H9 (cell line): ENCODE data around the gene TNFRSF4. TPM values are rescaled to one million over a fixed set of nuclear protein-coding genes. Genes with fewer than 3 reads are reported as not detected.
"Not testable (repeated sequence)": the region's sequence is repeated elsewhere in the genome, so short reads cannot be mapped to it uniquely, and the experiment has no call there.

Experiments
- DNase-seq: peaks from one replicate; pipeline ENCODE4 v3.0.0-alpha.2; 2017
- H2AFZ ChIP-seq: one replicate; pipeline ENCODE4 v1.6.1; 2013; ENCODE audit warnings: mild to moderate bottlenecking, low read length, control low read depth, moderate library complexity
- H2AK5ac ChIP-seq: 2 replicates; pipeline ENCODE4 v1.6.1; 2013; ENCODE audit warnings: low read length, control low read depth, mixed read lengths; ENCODE audit not compliant: insufficient read length
- H2BK120ac ChIP-seq: one replicate; pipeline ENCODE4 v1.6.1; 2013; ENCODE audit warnings: low read depth, mild to moderate bottlenecking, low read length, control low read depth, inconsistent platforms; ENCODE audit not compliant: poor library complexity, severe bottlenecking
- H2BK12ac ChIP-seq: 2 replicates; pipeline ENCODE4 v1.6.1; 2013; ENCODE audit warnings: low read length, control low read depth, mixed read lengths, low read depth; ENCODE audit not compliant: insufficient read length
- H2BK15ac ChIP-seq: 2 replicates; pipeline ENCODE4 v1.6.1; 2013; ENCODE audit warnings: low read depth, low read length, control low read depth
- H2BK20ac ChIP-seq: one replicate; pipeline ENCODE4 v1.6.1; 2013; ENCODE audit warnings: low read depth, mild to moderate bottlenecking, low read length, control low read depth, inconsistent platforms; ENCODE audit not compliant: poor library complexity, severe bottlenecking
- H2BK5ac ChIP-seq: 2 replicates; pipeline ENCODE4 v1.6.1; 2013; ENCODE audit warnings: low read length, control low read depth, mixed read lengths; ENCODE audit not compliant: insufficient read length
- H3K14ac ChIP-seq: 2 replicates; pipeline ENCODE4 v1.6.1; 2013; ENCODE audit warnings: low read length, control low read depth; ENCODE audit not compliant: insufficient read depth
- H3K18ac ChIP-seq: 2 replicates; pipeline ENCODE4 v1.6.1; 2013; ENCODE audit warnings: low read depth, mild to moderate bottlenecking, mixed read lengths, low read length, control low read depth; ENCODE audit not compliant: insufficient read length
- H3K23ac ChIP-seq: 2 replicates; pipeline ENCODE4 v1.6.1; 2013; ENCODE audit warnings: low read length, control low read depth, mixed read lengths, low read depth; ENCODE audit not compliant: insufficient read length
- H3K23me2 ChIP-seq: 2 replicates; pipeline ENCODE4 v1.6.1; 2013; ENCODE audit warnings: low read depth, mild to moderate bottlenecking, mixed read lengths, low read length, control low read depth; ENCODE audit not compliant: insufficient read length, poor library complexity, severe bottlenecking
- H3K27ac ChIP-seq: 2 replicates; pipeline ENCODE4 v1.5.1; 2013; ENCODE audit warnings: low read length, control low read depth, mixed read lengths, low read depth; ENCODE audit not compliant: insufficient read length
- H3K27me3 ChIP-seq: 2 replicates; pipeline ENCODE4 v1.6.1; 2013; ENCODE audit warnings: low read length, control low read depth, inconsistent platforms; ENCODE audit not compliant: insufficient read depth
- H3K4ac ChIP-seq: 2 replicates; pipeline ENCODE4 v1.6.1; 2013; ENCODE audit warnings: low read depth, mild to moderate bottlenecking, control low read depth, inconsistent platforms, low read length, moderate library complexity
- H3K4me1 ChIP-seq: 2 replicates; pipeline ENCODE4 v1.6.1; 2013; ENCODE audit warnings: low read length, control low read depth, inconsistent platforms; ENCODE audit not compliant: insufficient read depth
- H3K4me2 ChIP-seq: 2 replicates; pipeline ENCODE4 v1.6.1; 2013; ENCODE audit warnings: low read length, control low read depth, mixed read lengths; ENCODE audit not compliant: insufficient read length, insufficient read depth
- H3K56ac ChIP-seq: 2 replicates; pipeline ENCODE4 v1.6.1; 2013; ENCODE audit warnings: low read depth, mild to moderate bottlenecking, mixed read lengths, low read length, control low read depth; ENCODE audit not compliant: insufficient read length
- H3K79me1 ChIP-seq: 2 replicates; pipeline ENCODE4 v1.6.1; 2013; ENCODE audit warnings: low read depth, mild to moderate bottlenecking, moderate library complexity, low read length, control low read depth, inconsistent platforms; ENCODE audit not compliant: insufficient read depth, poor library complexity, severe bottlenecking
- H3K79me2 ChIP-seq: 2 replicates; pipeline ENCODE4 v1.6.1; 2013; ENCODE audit warnings: low read length, control low read depth, inconsistent platforms; ENCODE audit not compliant: insufficient read depth
- H3K9ac ChIP-seq: 2 replicates; pipeline ENCODE4 v1.6.1; 2013; ENCODE audit warnings: low read length, control low read depth, mixed read lengths; ENCODE audit not compliant: insufficient read length; ENCODE audit errors: extremely low read depth
- H3K9me3 ChIP-seq: one replicate; pipeline ENCODE4 v1.6.1; 2013; ENCODE audit warnings: low read depth, low read length, inconsistent platforms; ENCODE audit not compliant: control insufficient read depth
- H3T11ph ChIP-seq: one replicate; pipeline ENCODE4 v1.6.1; 2013; ENCODE audit warnings: mild to moderate bottlenecking, low read length, control low read depth, inconsistent platforms
- H4K20me1 ChIP-seq: one replicate; pipeline ENCODE4 v1.6.1; 2013; ENCODE audit not compliant: control insufficient read depth, insufficient read length, insufficient read depth
- H4K5ac ChIP-seq: 2 replicates; pipeline ENCODE4 v1.6.1; 2013; ENCODE audit warnings: low read depth, mild to moderate bottlenecking, mixed read lengths, low read length, control low read depth; ENCODE audit not compliant: insufficient read length
- H4K8ac ChIP-seq: replicated peaks from 2 replicates; pipeline ENCODE4 v1.6.1; 2013; ENCODE audit warnings: low read length, control low read depth, mixed read lengths, low read depth; ENCODE audit not compliant: insufficient read length
- H4K91ac ChIP-seq: 2 replicates; pipeline ENCODE4 v1.6.1; 2013; ENCODE audit warnings: low read depth, mild to moderate bottlenecking, moderate library complexity, mixed read lengths, low read length, control low read depth; ENCODE audit not compliant: insufficient read length
- H3K27ac Mint-ChIP-seq, 3 experiments: 2 replicates in 2 of 3; 3 replicates in 1 of 3; pipeline ENCODE4 v1.8.0; 2020 to 2021; ENCODE audit warnings: mixed read lengths in 3 of 3, mild to moderate bottlenecking in 1 of 3, moderate library complexity in 1 of 3
- H3K27me3 Mint-ChIP-seq: 2 replicates; pipeline ENCODE4 v1.8.0; 2021; ENCODE audit warnings: low read depth, mild to moderate bottlenecking, moderate library complexity, mixed read lengths
- H3K36me3 Mint-ChIP-seq, 3 experiments: 2 replicates in 2 of 3; 3 replicates in 1 of 3; pipeline ENCODE4 v1.8.0; 2020 to 2021; ENCODE audit warnings: low read depth in 3 of 3, mixed read lengths in 3 of 3; ENCODE audit not compliant: insufficient read depth in 1 of 3
- H3K4me1 Mint-ChIP-seq, 2 experiments: 2 replicates each; pipeline ENCODE4 v1.8.0; 2020; ENCODE audit warnings: mixed read lengths in 2 of 2
- H3K4me3 Mint-ChIP-seq, 2 experiments: 2 replicates in 1 of 2; 3 replicates in 1 of 2; pipeline ENCODE4 v1.8.0; 2020 to 2021; ENCODE audit warnings: mild to moderate bottlenecking in 2 of 2, mixed read lengths in 2 of 2, moderate library complexity in 1 of 2
- H3K9me3 Mint-ChIP-seq, 2 experiments: 2 replicates in 1 of 2; 3 replicates in 1 of 2; pipeline ENCODE4 v1.8.0; 2020; ENCODE audit warnings: mild to moderate bottlenecking in 2 of 2, mixed read lengths in 2 of 2, moderate library complexity in 1 of 2
- CTCF ChIP-seq: fragments of 200-600 bp; sonication (generic); conservative IDR thresholded peaks from 3 replicates; pipeline ENCODE4 v1.8.0; 2021; ENCODE audit warnings: antibody characterized with exemption, mild to moderate bottlenecking
- WGBS: extraction: QIAGEN DNeasy Blood & Tissue Kit; methylation state at CpG from one replicate; pipeline ENCODE4 v1.1.7; 2013; ENCODE audit warnings: missing lambda C conversion rate, low lambda C conversion rate, mixed read lengths; ENCODE audit not compliant: insufficient read length; ENCODE audit errors: extremely low coverage; 5-methylcytosine and 5-hydroxymethylcytosine counted together
- total RNA-seq: library from RNA; stranded (reverse); gene quantifications from 2 replicates; pipeline ENCODE4 v1.2.1, GENCODE V29; 2021

The TNFRSF4 gene
- total RNA-seq, 1 experiment from 2014 or later = 0.24 TPM

- H3K27me3 Mint-ChIP-seq = peaks cover 38% of the 10 kb centered on the region
- no peak overlapping the region for H3K27ac Mint-ChIP-seq
- Histone ChIP-seq H2BK12ac (no peak overlapping the region), H3K79me2 (no peaks in the 10 kb centered on the region), H2BK20ac (no peak overlapping the region), H3K79me1 (no peaks in the 10 kb centered on the region), H2BK15ac (no peak overlapping the region), H4K20me1 (no peaks in the 10 kb centered on the region), H3K14ac (no peak overlapping the region), H2AFZ (no peak overlapping the region), H3K9me3 (peaks cover 11% of the 10 kb centered on the region), H3T11ph (no peak overlapping the region), H3K27me3 (no peaks in the 10 kb centered on the region), H2AK5ac (no peak overlapping the region), H2BK5ac (no peak overlapping the region), H4K8ac (no peak overlapping the region), H3K4me2 (no peak overlapping the region), H3K23me2 (no peaks in the 10 kb centered on the region), H3K4me1 (no peaks in the 10 kb centered on the region), H4K5ac (no peak overlapping the region), H4K91ac (no peak overlapping the region), H3K23ac (no peak overlapping the region), H3K27ac (no peak overlapping the region), H3K9ac (no peak overlapping the region), H3K4ac (no peak overlapping the region), H3K56ac (no peak overlapping the region), H3K18ac (no peak overlapping the region), H2BK120ac (no peak overlapping the region)
- H3K9me3 Mint-ChIP-seq = peaks cover 22 to 33% of the 10 kb centered on the region in 2 experiments
- no peak overlapping the region for H3K4me3 Mint-ChIP-seq
- TF ChIP-seq CTCF = no peak
- peaks cover 3 to 4% of the 10 kb centered on the region in 2 experiments; a peak in 3 of 4 replicates for H3K4me1 Mint-ChIP-seq
- peaks cover 0 to 7% (median 5%) of the 10 kb centered on the region in 3 experiments; a peak in 5 of 7 replicates for H3K36me3 Mint-ChIP-seq
- WGBS = no CpG with 5 or more reads among the region's 13 CpGs
- DNase-seq = no peak
Measured at GRCh38 chr1:1196431-1197187, 17.3 kb downstream of the TNFRSF4 start.

- not testable (repeated sequence) for H3K14ac ChIP-seq, H3K79me1 ChIP-seq, H2AK5ac ChIP-seq, H4K91ac ChIP-seq, H3K36me3 Mint-ChIP-seq, H3K18ac ChIP-seq, H4K5ac ChIP-seq, H3K23me2 ChIP-seq, H2AFZ ChIP-seq, H3K27ac Mint-ChIP-seq, H3K4me1 Mint-ChIP-seq, H3K4me3 Mint-ChIP-seq, H3T11ph ChIP-seq, H2BK15ac ChIP-seq, H3K4me1 ChIP-seq, H3K56ac ChIP-seq, H4K20me1 ChIP-seq, H4K8ac ChIP-seq, H3K79me2 ChIP-seq, H3K27ac ChIP-seq, H3K9ac ChIP-seq, H2BK20ac ChIP-seq, H2BK120ac ChIP-seq, H3K23ac ChIP-seq, H3K4me2 ChIP-seq, H3K27me3 ChIP-seq, H2BK12ac ChIP-seq, H3K4ac ChIP-seq, DNase-seq, H2BK5ac ChIP-seq
- no CpG with 5 or more reads among the region's 6 CpGs for WGBS
- peaks cover 30 to 41% of the 10 kb centered on the region in 2 experiments for H3K9me3 Mint-ChIP-seq
- peaks cover 12% of the 10 kb centered on the region for H3K9me3 ChIP-seq
- H3K27me3 Mint-ChIP-seq = peaks cover 41% of the 10 kb centered on the region
Measured at GRCh38 chr1:1195726-1196125, 18.2 kb downstream of the TNFRSF4 start.
